HCT116 (cell line): ENCODE measurements around the gene PDSS2. TPM values are rescaled to one million over a fixed set of nuclear protein-coding genes. Genes with fewer than 3 reads are reported as not detected.

ENCODE experiments used
- ATAC-seq: fragments of 200-7000 bp; cut with Tn5 transposase; 2 replicates; pipeline ENCODE4 v1.9.1; 2020; ENCODE audit warnings: mild to moderate bottlenecking, moderate library complexity
- BruUV-seq: library from RNA; stranded (reverse); fragments of 400-500 nt; replicated peaks from 2 replicates; lab custom pipeline; 2021; lab: Mats Ljungman, UMichigan
- CTCF ChIA-PET: fragments of 300-600 bp; sonication (Branson Sonifier 250); formaldehyde crosslinking; loops from one replicate; lab custom pipeline; 2021; ENCODE audit warnings: antibody characterized with exemption; lab: Charles Lee
- POLR2A ChIA-PET: fragments of 300-600, 350-600 bp; sonication (Branson Sonifier 250); formaldehyde crosslinking; loops from one replicate; lab custom pipeline; 2021; ENCODE audit warnings: antibody characterized with exemption; lab: Charles Lee
- RAD21 ChIA-PET, 2 experiments: fragments of 300-600 bp; sonication (Branson Sonifier 250); formaldehyde crosslinking; loops; one replicate each; lab custom pipeline; 2023; ENCODE audit warnings: low total read pairs in 2 of 2; ENCODE audit not compliant: uncharacterized antibody in 2 of 2, unreplicated experiment in 2 of 2, low non-redundant PET in 1 of 2; lab: Charles Lee
- DNase-seq: peaks from one replicate; pipeline ENCODE4 v3.0.0-alpha.2; 2010; ENCODE audit warnings: low read depth, low spot score
- H2AFZ ChIP-seq: fragments of 200-600 bp; shearing (Covaris generic), sonication (generic); 2 replicates; pipeline ENCODE4 v1.6.1; 2017; ENCODE audit warnings: low read depth, mixed run types, mixed read lengths, antibody characterized with exemption, low read length; ENCODE audit not compliant: poor library complexity, severe bottlenecking
- H3K27ac ChIP-seq: 2 replicates; pipeline ENCODE4 v1.5.1; 2012; ENCODE audit warnings: low read depth, low read length
- H3K27me3 ChIP-seq: fragments of 200-600 bp; sonication (generic); 2 replicates; pipeline ENCODE4 v1.6.1; 2016; ENCODE audit warnings: mixed run types, low read length, mixed read lengths; ENCODE audit not compliant: insufficient read depth
- H3K36me3 ChIP-seq, 2 experiments: fragments of 200-500 bp in 1 of 2; fragments of 200-600 bp in 1 of 2; sonication (Bioruptor generic) in 1 of 2; sonication (generic) in 1 of 2; 2 replicates each; pipeline versions ENCODE4 v1.5.1 to v1.6.1; 2014 to 2016; ENCODE audit warnings: low read length in 2 of 2, inconsistent platforms in 1 of 2, mixed read lengths in 1 of 2, mixed run types in 1 of 2; ENCODE audit not compliant: insufficient read depth in 2 of 2, control insufficient read depth in 1 of 2
- H3K4me1 ChIP-seq, 2 experiments: fragments of 200-600 bp in 1 of 2; sonication (generic) in 1 of 2; 2 replicates each; pipeline versions ENCODE4 v1.5.1 to v1.6.1; 2012 to 2017; ENCODE audit warnings: low read length in 2 of 2, inconsistent platforms in 1 of 2, mild to moderate bottlenecking in 1 of 2, mixed read lengths in 1 of 2, mixed run types in 1 of 2, moderate library complexity in 1 of 2; ENCODE audit not compliant: insufficient read depth in 2 of 2, control insufficient read depth in 1 of 2
- H3K4me2 ChIP-seq: fragments of 200-600 bp; sonication (generic); 2 replicates; pipeline ENCODE4 v1.6.1; 2017; ENCODE audit warnings: mixed run types, low read length, mixed read lengths
- H3K4me3 ChIP-seq, 2 experiments: fragments of 200-600 bp in 1 of 2; sonication (generic) in 1 of 2; replicated peaks in 1 of 2; 2 replicates each; pipeline ENCODE4 v1.5.1; 2011 to 2016; ENCODE audit warnings: low read length in 2 of 2, control low read depth in 1 of 2, low read depth in 1 of 2, mild to moderate bottlenecking in 1 of 2, mixed read lengths in 1 of 2, mixed run types in 1 of 2
- H3K79me2 ChIP-seq: fragments of 200-600 bp; sonication (generic); 2 replicates; pipeline ENCODE4 v1.6.1; 2017; ENCODE audit warnings: mild to moderate bottlenecking, mixed run types, low read length, moderate library complexity, mixed read lengths; ENCODE audit not compliant: insufficient read depth
- H3K9ac ChIP-seq: fragments of 200-600 bp; sonication (generic); 2 replicates; pipeline ENCODE4 v1.6.1; 2016; ENCODE audit warnings: low read length, mixed read lengths
- H3K9me2 ChIP-seq: fragments of 200-600 bp; sonication (generic), shearing (Covaris generic); 2 replicates; pipeline ENCODE4 v1.6.1; 2017; ENCODE audit warnings: mixed run types, mild to moderate bottlenecking, moderate library complexity; ENCODE audit not compliant: insufficient read depth
- H3K9me3 ChIP-seq, 2 experiments: fragments of 200-500 bp in 1 of 2; fragments of 200-600 bp in 1 of 2; sonication (Bioruptor generic) in 1 of 2; sonication (generic) in 1 of 2; 2 replicates each; pipeline ENCODE4 v1.6.1; 2014 to 2017; ENCODE audit warnings: low read length in 2 of 2, mixed read lengths in 2 of 2, inconsistent platforms in 1 of 2, low read depth in 1 of 2, mild to moderate bottlenecking in 1 of 2, mixed run types in 1 of 2, moderate library complexity in 1 of 2; ENCODE audit not compliant: control insufficient read depth in 1 of 2, insufficient read depth in 1 of 2
- H4K20me1 ChIP-seq: fragments of 200-600 bp; sonication (generic), shearing (Covaris generic); 2 replicates; pipeline ENCODE4 v1.6.1; 2017; ENCODE audit warnings: mixed run types, mild to moderate bottlenecking, moderate library complexity; ENCODE audit not compliant: insufficient read depth
- ATF3 ChIP-seq: IDR thresholded peaks from 2 replicates; pipeline ENCODE4 v1.6.1; 2012
- CBX3 ChIP-seq: IDR thresholded peaks from 2 replicates; pipeline ENCODE4 v1.6.1; 2012; ENCODE audit warnings: low read depth
- CEBPB ChIP-seq: IDR thresholded peaks from 2 replicates; pipeline ENCODE4 v1.6.1; 2012; ENCODE audit warnings: low read depth
- ELF1 ChIP-seq: IDR thresholded peaks from 2 replicates; pipeline ENCODE4 v1.6.1; 2012; ENCODE audit warnings: low read depth, borderline replicate concordance
- EZH2phosphoT487 ChIP-seq: fragments of 200-600 bp; IDR thresholded peaks from 2 replicates; pipeline ENCODE4 v1.6.1; 2018; ENCODE audit warnings: antibody characterized with exemption, borderline replicate concordance
- FOSL1 ChIP-seq: IDR thresholded peaks from 2 replicates; pipeline ENCODE4 v1.6.1; 2012; ENCODE audit warnings: low read depth
- MAX ChIP-seq: IDR thresholded peaks from 2 replicates; pipeline ENCODE4 v1.6.1; 2012
- POLR2A ChIP-seq: IDR thresholded peaks from 2 replicates; pipeline ENCODE4 v1.7.0; 2011; ENCODE audit warnings: borderline replicate concordance; ENCODE audit not compliant: insufficient read depth, insufficient read length; ENCODE audit errors: extremely low read depth
- RAD21 ChIP-seq: IDR thresholded peaks from 2 replicates; pipeline ENCODE4 v1.6.1; 2012; ENCODE audit warnings: low read depth, mild to moderate bottlenecking
- REST ChIP-seq: IDR thresholded peaks from 2 replicates; pipeline ENCODE4 v1.6.1; 2012; ENCODE audit warnings: low read depth
- SIN3A ChIP-seq: IDR thresholded peaks from 2 replicates; pipeline ENCODE4 v1.6.1; 2012; ENCODE audit warnings: low read depth
- SP1 ChIP-seq: IDR thresholded peaks from 2 replicates; pipeline ENCODE4 v1.6.1; 2012; ENCODE audit warnings: low read depth
- SRF ChIP-seq: IDR thresholded peaks from 2 replicates; pipeline ENCODE4 v1.6.1; 2012; ENCODE audit warnings: low read depth
- YY1 ChIP-seq: IDR thresholded peaks from 2 replicates; pipeline ENCODE4 v1.6.1; 2011; ENCODE audit warnings: low read length, low read depth, moderate library complexity, mild to moderate bottlenecking; ENCODE audit not compliant: insufficient replicate concordance; ENCODE audit errors: extremely low read depth
- ZBTB33 ChIP-seq: IDR thresholded peaks from 2 replicates; pipeline ENCODE4 v1.6.1; 2011; ENCODE audit warnings: mild to moderate bottlenecking, low read length, moderate library complexity; ENCODE audit not compliant: insufficient replicate concordance; ENCODE audit errors: extremely low read depth
- intact Hi-C: fragments of 100-400 bp; cut with micrococcal nuclease; formaldehyde crosslinking; loops from 2 replicates; pipeline ENCODE4 v1.10.0; 2022
- total RNA-seq: library from RNA; stranded (reverse); gene quantifications from one replicate; pipeline ENCODE4 v1.2.1, GENCODE V29; 2021; ENCODE audit not compliant: unreplicated experiment

The PDSS2 gene
- total RNA-seq, 1 experiment from 2014 or later: 12.2 TPM

- no peak overlapping the region for H3K4me3 ChIP-seq
- H3K9ac ChIP-seq: no peak overlapping the region
- POLR2A ChIA-PET: no interaction called here
- no peaks in the 10 kb centered on the region for H3K9me2 ChIP-seq
- H3K36me3 ChIP-seq: no peaks in the 10 kb centered on the region
- H3K27ac ChIP-seq: no peak overlapping the region
- no peaks in the 10 kb centered on the region for H3K4me1 ChIP-seq
- H3K27me3 ChIP-seq: no peaks in the 10 kb centered on the region
- H4K20me1 ChIP-seq: no peaks in the 10 kb centered on the region
- ATAC-seq: no peak
- no peak overlapping the region for H2AFZ ChIP-seq
- H3K9me3 ChIP-seq: no peaks in the 10 kb centered on the region
- H3K4me2 ChIP-seq: no peak overlapping the region
- CTCF ChIA-PET: no interaction called here
- RAD21 ChIA-PET: no interaction called here
- no peak for DNase-seq
- no peak for TF ChIP-seq RAD21
- no peak for TF ChIP-seq EZH2phosphoT487
- no peak for TF ChIP-seq ATF3
- TF ChIP-seq SIN3A: no peak
- TF ChIP-seq SRF: no peak
- no peak for TF ChIP-seq YY1
- no peak for TF ChIP-seq REST
- no peak for TF ChIP-seq MAX
- no peak for TF ChIP-seq ELF1
- TF ChIP-seq SP1: no peak
- no peak for TF ChIP-seq ZBTB33
- TF ChIP-seq CBX3: no peak
- no peak for TF ChIP-seq FOSL1
- no peak for TF ChIP-seq CEBPB
- no peak for TF ChIP-seq POLR2A
- TF ChIP-seq, all 23 proteins: peak for 0
- no TSS peak for BruUV-seq
- intact Hi-C loops: no loop called here
- H3K79me2 ChIP-seq: 0 out of 2 replicates have a peak, but pooled peaks cover 3% of the 10 kb centered on the region
These were observed 43.2 kb downstream of the PDSS2 start for GRCh38 chr6:107416145-107416544.
